ENCODE results near the gene PPM1D. TPM values are rescaled to one million over a fixed set of nuclear protein-coding genes. Genes with fewer than 3 reads are reported as not detected.
"Not testable (repeated sequence)": the region's sequence is repeated elsewhere in the genome, so short reads cannot be mapped to it uniquely, and the experiment has no call there.

The PPM1D gene
- total RNA-seq, 1 experiment from 2014 or later: 15.1 TPM

- H3K27me3 ChIP-seq (replicated peaks): no peaks in the 10 kb centered on the region
- H3K9me3 ChIP-seq (replicated peaks): no peaks in the 10 kb centered on the region
- H3K36me3 ChIP-seq: peaks cover 22% of the 10 kb centered on the region
- H3K4me1 ChIP-seq (replicated peaks): peaks cover 12% of the 10 kb centered on the region
- H3K27ac ChIP-seq: peak overlapping the region; percentile 1; the same call in 1 of the 2 replicates
- no peak overlapping the region for H3K4me3 ChIP-seq
- peak in 1 of 2 experiments; percentile 16 for DNase-seq (ENCODE audit: low read depth in 1 of 2, low spot score in 2 of 2)
These were observed 41.1 kb downstream of the PPM1D start for GRCh38 chr17:60641126-60641525.

GRCh38 chr17:60641810-60642220 lies 41.8 kb downstream of the PPM1D start:
- Histone ChIP-seq H3K36me3 (peaks cover 19% of the 10 kb centered on the region), H3K27ac (peak overlapping the region; percentile 1; the same call in 1 of the 2 replicates), H3K4me1 (replicated peaks) (peaks cover 12% of the 10 kb centered on the region), H3K9me3 (replicated peaks) (no peaks in the 10 kb centered on the region), H3K27me3 (replicated peaks) (no peaks in the 10 kb centered on the region), H3K4me3 (no peak overlapping the region)
- peak; percentile 77 to 81 for DNase-seq (ENCODE audit: low read depth in 1 of 2, low spot score in 2 of 2)

DNA sequence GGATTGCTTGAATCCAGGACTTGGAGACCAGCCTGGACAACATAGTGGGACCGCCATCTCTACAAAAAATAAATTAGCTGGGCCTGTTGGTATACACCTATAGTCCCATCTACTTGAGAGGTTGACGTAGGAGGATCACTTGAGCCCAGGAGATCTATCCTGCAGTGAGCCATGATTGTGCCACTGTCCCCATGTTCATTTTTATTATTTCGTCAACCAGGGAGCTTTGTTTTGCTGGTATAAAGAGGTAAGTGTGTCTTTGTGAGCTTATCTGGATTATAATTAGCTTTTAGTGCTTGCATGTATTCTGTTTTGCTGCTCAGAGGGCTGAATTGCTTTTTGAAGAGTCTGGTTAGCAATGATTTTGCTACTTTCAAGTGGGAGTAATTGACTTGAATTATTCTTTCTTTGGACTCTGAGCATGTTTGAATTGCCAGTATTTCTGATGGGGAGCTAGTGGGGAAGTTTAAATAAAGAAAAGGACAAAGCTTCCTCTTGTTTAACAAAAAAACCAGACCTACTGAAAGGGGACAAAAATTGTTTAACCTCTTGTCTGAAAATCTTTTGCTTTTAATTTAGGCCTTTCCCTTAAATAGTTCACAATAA lies 46.0 kb downstream of the PPM1D start:
- DNase-seq (ENCODE audit: low read depth in 1 of 2, low spot score in 2 of 2): no peak
- no peak overlapping the region for H3K27ac ChIP-seq
- H3K9me3 ChIP-seq (replicated peaks): no peaks in the 10 kb centered on the region
- H3K4me1 ChIP-seq (replicated peaks): peaks cover 10% of the 10 kb centered on the region
- H3K36me3 ChIP-seq: peaks cover 30% of the 10 kb centered on the region
- H3K27me3 ChIP-seq (replicated peaks): no peaks in the 10 kb centered on the region
- H3K4me3 ChIP-seq: no peak overlapping the region

- H3K27me3 ChIP-seq (replicated peaks): no peaks in the 10 kb centered on the region
- DNase-seq (ENCODE audit: low read depth in 1 of 2, low spot score in 2 of 2): no peak
- no peak overlapping the region for H3K27ac ChIP-seq
- no peak overlapping the region for H3K4me3 ChIP-seq
- H3K9me3 ChIP-seq (replicated peaks): no peaks in the 10 kb centered on the region
- peaks cover 3% of the 10 kb centered on the region for H3K4me1 ChIP-seq (replicated peaks)
- H3K36me3 ChIP-seq: peaks cover 30% of the 10 kb centered on the region
These were observed 46.7 kb downstream of the PPM1D start for GRCh38 chr17:60646701-60647100.

DNA sequence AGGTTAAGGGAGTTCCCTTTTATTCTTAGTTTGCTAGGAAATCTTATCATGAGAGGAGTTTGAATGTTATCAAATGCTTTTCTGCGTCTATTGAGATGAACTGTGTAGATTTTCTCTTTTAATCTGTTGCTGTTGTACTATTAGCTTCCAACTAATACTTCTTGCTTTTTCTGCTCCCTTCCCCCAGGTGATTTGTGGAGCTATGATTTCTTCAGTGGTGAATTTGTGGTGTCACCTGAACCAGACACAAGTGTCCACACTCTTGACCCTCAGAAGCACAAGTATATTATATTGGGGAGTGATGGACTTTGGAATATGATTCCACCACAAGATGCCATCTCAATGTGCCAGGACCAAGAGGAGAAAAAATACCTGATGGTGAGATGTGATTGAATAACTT lies 47.7 kb downstream of the PPM1D start:
- H3K9me3 ChIP-seq (replicated peaks): no peaks in the 10 kb centered on the region
- no peak overlapping the region for H3K27ac ChIP-seq
- H3K4me1 ChIP-seq (replicated peaks): no peaks in the 10 kb centered on the region
- no peak for DNase-seq (ENCODE audit: low read depth in 1 of 2, low spot score in 2 of 2)
- H3K36me3 ChIP-seq: peaks cover 31% of the 10 kb centered on the region
- no peak overlapping the region for H3K4me3 ChIP-seq
- H3K27me3 ChIP-seq (replicated peaks): no peaks in the 10 kb centered on the region

- Histone ChIP-seq H3K27ac (no peak overlapping the region), H3K27me3 (replicated peaks) (no peaks in the 10 kb centered on the region), H3K4me3 (no peak overlapping the region), H3K9me3 (replicated peaks) (no peaks in the 10 kb centered on the region), H3K4me1 (replicated peaks) (no peaks in the 10 kb centered on the region), H3K36me3 (peaks cover 42% of the 10 kb centered on the region)
- no peak for DNase-seq (ENCODE audit: low read depth in 1 of 2, low spot score in 2 of 2)
These were observed 52.7 kb downstream of the PPM1D start for GRCh38 chr17:60652454-60653247.

DNA sequence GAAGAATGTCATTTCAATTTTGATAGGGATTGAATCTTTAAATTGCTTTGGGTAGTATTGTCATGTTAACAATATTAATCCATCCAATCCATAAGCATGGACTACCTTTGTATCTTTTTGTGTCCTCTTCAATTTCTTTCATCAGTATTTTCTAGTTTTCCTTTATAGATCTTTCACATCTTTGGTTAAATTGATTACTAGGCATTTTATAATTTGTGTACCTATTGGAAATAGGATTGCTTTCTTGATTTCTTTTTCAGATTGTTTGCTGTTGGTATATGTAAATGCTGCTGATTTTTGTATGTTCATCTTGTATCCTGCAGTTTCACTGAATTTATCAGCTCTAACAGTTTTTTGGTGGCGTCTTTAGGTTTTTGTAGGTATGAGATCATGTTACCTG lies 53.6 kb downstream of the PPM1D start:
- no peaks in the 10 kb centered on the region for H3K4me1 ChIP-seq (replicated peaks)
- DNase-seq (ENCODE audit: low read depth in 1 of 2, low spot score in 2 of 2): no peak
- peaks cover 43% of the 10 kb centered on the region for H3K36me3 ChIP-seq
- H3K27ac ChIP-seq: no peak overlapping the region
- no peak overlapping the region for H3K4me3 ChIP-seq
- H3K9me3 ChIP-seq (replicated peaks): no peaks in the 10 kb centered on the region
- H3K27me3 ChIP-seq (replicated peaks): no peaks in the 10 kb centered on the region

DNA sequence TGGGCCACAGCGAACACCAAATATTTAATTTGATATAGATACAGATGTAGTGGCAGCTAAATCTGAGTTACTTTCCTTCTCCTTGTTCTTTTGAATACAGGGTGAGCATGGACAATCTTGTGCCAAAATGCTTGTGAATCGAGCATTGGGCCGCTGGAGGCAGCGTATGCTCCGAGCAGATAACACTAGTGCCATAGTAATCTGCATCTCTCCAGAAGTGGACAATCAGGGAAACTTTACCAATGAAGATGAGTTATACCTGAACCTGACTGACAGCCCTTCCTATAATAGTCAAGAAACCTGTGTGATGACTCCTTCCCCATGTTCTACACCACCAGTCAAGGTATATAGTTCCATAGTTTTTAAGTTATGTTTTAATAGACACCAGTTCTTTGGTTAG lies 56.5 kb downstream of the PPM1D start:
- no peaks in the 10 kb centered on the region for H3K4me1 ChIP-seq (replicated peaks)
- H3K27ac ChIP-seq: no peak overlapping the region
- no peak for DNase-seq (ENCODE audit: low read depth in 1 of 2, low spot score in 2 of 2)
- no peaks in the 10 kb centered on the region for H3K9me3 ChIP-seq (replicated peaks)
- H3K36me3 ChIP-seq: peaks cover 21% of the 10 kb centered on the region
- H3K4me3 ChIP-seq: no peak overlapping the region
- H3K27me3 ChIP-seq (replicated peaks): no peaks in the 10 kb centered on the region

DNA sequence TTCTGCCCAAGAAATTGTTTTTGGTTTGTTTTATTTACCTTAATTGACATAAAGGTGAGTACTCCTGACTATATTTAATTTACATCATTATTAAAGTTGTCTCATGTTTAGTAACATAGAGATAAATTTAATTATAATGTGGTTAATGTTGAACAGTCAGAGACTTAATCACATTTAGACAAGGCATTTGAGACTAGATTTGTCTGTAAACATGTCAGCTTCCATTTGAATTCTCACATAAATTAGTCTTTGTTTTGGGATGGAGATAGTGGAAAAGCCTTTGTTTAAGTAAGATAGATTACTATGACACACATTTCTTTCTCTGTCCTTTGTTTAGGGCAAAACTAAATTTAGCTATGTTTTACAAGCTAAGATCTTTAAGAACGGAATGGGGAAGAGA lies 59.2 kb downstream of the PPM1D start:
- Histone ChIP-seq H3K4me1 (replicated peaks) (no peaks in the 10 kb centered on the region), H3K36me3 (peaks cover 23% of the 10 kb centered on the region), H3K27me3 (replicated peaks) (no peaks in the 10 kb centered on the region), H3K4me3 (no peak overlapping the region), H3K9me3 (replicated peaks) (no peaks in the 10 kb centered on the region), H3K27ac (no peak overlapping the region)
- no peak for DNase-seq (ENCODE audit: low read depth in 1 of 2, low spot score in 2 of 2)

- Histone ChIP-seq H3K4me1 (replicated peaks) (no peaks in the 10 kb centered on the region), H3K27me3 (replicated peaks) (no peaks in the 10 kb centered on the region), H3K27ac (no peak overlapping the region), H3K4me3 (no peak overlapping the region), H3K36me3 (peaks cover 24% of the 10 kb centered on the region), H3K9me3 (replicated peaks) (no peaks in the 10 kb centered on the region)
- no peak for DNase-seq (ENCODE audit: low read depth in 1 of 2, low spot score in 2 of 2)
These were observed 61.5 kb downstream of the PPM1D start for GRCh38 chr17:60661489-60661888.

- H3K4me1 ChIP-seq (replicated peaks): no peaks in the 10 kb centered on the region
- DNase-seq (ENCODE audit: low read depth in 1 of 2, low spot score in 2 of 2): no peak
- no peaks in the 10 kb centered on the region for H3K27me3 ChIP-seq (replicated peaks)
- H3K27ac ChIP-seq: no peak overlapping the region
- H3K4me3 ChIP-seq: no peak overlapping the region
- H3K9me3 ChIP-seq (replicated peaks): no peaks in the 10 kb centered on the region
- peaks cover 11% of the 10 kb centered on the region; the same call in 1 of the 2 replicates for H3K36me3 ChIP-seq
These were observed 64.0 kb downstream of the PPM1D start for GRCh38 chr17:60664022-60664421.

DNA sequence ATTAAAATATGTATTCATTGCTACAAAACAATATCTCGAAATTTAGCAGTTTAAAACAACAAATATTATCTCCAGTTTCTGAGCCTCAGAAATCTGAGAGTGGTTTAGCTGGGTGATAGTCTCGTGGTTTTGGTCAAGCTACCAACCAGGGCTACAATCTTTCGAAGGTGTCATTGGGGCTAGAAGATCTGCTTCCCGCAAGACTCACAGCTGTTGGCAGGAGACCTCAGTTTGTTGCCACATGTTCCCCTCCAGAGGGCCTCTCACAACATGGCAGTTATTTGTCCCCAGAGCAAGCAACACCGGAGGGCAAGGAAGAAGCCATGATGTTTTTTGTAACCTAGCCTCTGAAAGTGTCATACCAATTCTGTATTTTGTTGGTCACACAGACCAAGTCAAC lies 65.6 kb downstream of the PPM1D start:
- Histone ChIP-seq H3K4me1 (replicated peaks) (no peaks in the 10 kb centered on the region), H3K4me3 (no peak overlapping the region), H3K27me3 (replicated peaks) (no peaks in the 10 kb centered on the region), H3K36me3 (peaks cover 11% of the 10 kb centered on the region; the same call in 1 of the 2 replicates), H3K27ac (no peak overlapping the region), H3K9me3 (replicated peaks) (no peaks in the 10 kb centered on the region)
- DNase-seq (ENCODE audit: low read depth in 1 of 2, low spot score in 2 of 2): no peak

DNA sequence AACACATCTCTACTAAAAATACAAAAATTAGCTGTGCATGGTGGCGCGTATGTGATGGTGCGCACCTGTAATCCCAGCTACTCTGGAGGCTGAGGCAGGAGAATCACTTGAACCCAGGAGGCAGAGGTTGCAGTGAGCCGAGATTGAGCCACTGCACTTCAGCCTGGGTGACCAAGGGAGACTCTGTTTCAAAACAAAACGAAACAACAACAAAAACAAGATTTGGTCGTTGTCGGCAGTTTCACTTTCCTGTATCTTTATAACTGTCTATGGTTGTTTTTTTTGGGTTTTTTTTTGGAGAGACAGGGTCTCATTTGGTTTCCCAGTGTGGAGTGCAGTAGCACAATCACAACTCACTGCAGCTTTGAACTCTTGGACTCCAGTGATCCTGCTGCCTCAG lies 68.7 kb downstream of the PPM1D start:
- H3K36me3 ChIP-seq; H3K27ac ChIP-seq; H3K9me3 ChIP-seq (replicated peaks); H3K4me3 ChIP-seq; H3K4me1 ChIP-seq (replicated peaks); H3K27me3 ChIP-seq (replicated peaks); DNase-seq (ENCODE audit: low read depth in 1 of 2, low spot score in 2 of 2): not testable (repeated sequence)

DNA sequence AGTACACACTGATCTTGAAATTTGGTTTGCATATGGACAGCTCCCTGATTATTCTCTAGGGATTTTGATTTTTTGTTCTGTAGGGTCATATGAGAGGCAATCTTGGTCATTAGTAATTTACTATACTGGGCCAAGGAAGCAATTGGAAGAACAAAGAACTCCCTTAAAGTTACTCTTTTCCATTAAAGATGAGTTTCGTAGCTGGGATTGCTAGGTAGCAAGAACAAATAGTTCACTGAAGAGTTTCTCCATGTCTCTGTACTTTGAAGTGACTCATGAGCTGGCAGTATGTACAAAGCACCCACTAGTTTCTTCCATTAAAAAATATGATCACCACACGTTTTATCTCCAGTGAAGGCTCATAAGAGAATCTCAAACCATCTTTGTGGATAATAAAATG lies 71.5 kb downstream of the PPM1D start:
- DNase-seq (ENCODE audit: low read depth in 1 of 2, low spot score in 2 of 2): no peak
- Histone ChIP-seq H3K27ac (no peak overlapping the region), H3K4me1 (replicated peaks) (no peaks in the 10 kb centered on the region), H3K27me3 (replicated peaks) (no peaks in the 10 kb centered on the region), H3K36me3 (no peaks in the 10 kb centered on the region), H3K4me3 (no peak overlapping the region), H3K9me3 (replicated peaks) (no peaks in the 10 kb centered on the region)
